H1 (cell line): ENCODE results near the gene FOXL2NB. TPM values are rescaled to one million over a fixed set of nuclear protein-coding genes. Genes with fewer than 3 reads are reported as not detected.

Experiments
- CEBPB ChIP-seq: IDR thresholded peaks from 2 replicates; pipeline ENCODE4 v1.6.1; 2012; ENCODE audit warnings: low read depth, low read length
- CHD1 ChIP-seq: IDR thresholded peaks from 2 replicates; pipeline ENCODE4 v1.6.1; 2012; ENCODE audit warnings: low read depth, low read length, improper control_type of control experiment
- CTBP2 ChIP-seq: IDR thresholded peaks from 2 replicates; pipeline ENCODE4 v1.7.0; 2011; ENCODE audit warnings: borderline replicate concordance, mild to moderate bottlenecking, moderate library complexity, mixed read lengths, low read length; ENCODE audit not compliant: insufficient read depth, insufficient read length
- HDAC6 ChIP-seq: IDR thresholded peaks from one replicate; pipeline ENCODE4 v1.7.1; 2012; ENCODE audit warnings: low read depth, mild to moderate bottlenecking, inconsistent platforms, low read length, moderate library complexity
- NRF1 ChIP-seq: IDR thresholded peaks from 2 replicates; pipeline ENCODE4 v1.6.1; 2011; ENCODE audit warnings: mild to moderate bottlenecking, low read depth, low read length, improper control_type of control experiment
- POLR2A ChIP-seq, 2 experiments: IDR thresholded peaks; 1 replicate in 1 of 2; 2 replicates in 1 of 2; pipeline ENCODE4 v1.6.1; 2011; ENCODE audit warnings: low read depth in 2 of 2, low read length in 2 of 2, mild to moderate bottlenecking in 2 of 2; ENCODE audit errors: control extremely low read depth in 1 of 2
- POU5F1 ChIP-seq: IDR thresholded peaks from 2 replicates; pipeline ENCODE4 v1.6.1; 2011; ENCODE audit warnings: low read depth, mild to moderate bottlenecking, low read length, moderate library complexity
- RFX5 ChIP-seq: IDR thresholded peaks from 2 replicates; pipeline ENCODE4 v1.6.1; 2011; ENCODE audit warnings: low read depth, low read length, improper control_type of control experiment, borderline replicate concordance
- SIN3A ChIP-seq, 2 experiments: IDR thresholded peaks in 1 of 2; conservative IDR thresholded peaks in 1 of 2; 2 replicates each; pipeline ENCODE4 v1.6.1; 2011 to 2012; ENCODE audit warnings: low read length in 2 of 2, improper control_type of control experiment in 1 of 2, low read depth in 1 of 2, mild to moderate bottlenecking in 1 of 2
- SP4 ChIP-seq: IDR thresholded peaks from 2 replicates; pipeline ENCODE4 v1.6.1; 2012; ENCODE audit warnings: low read length, inconsistent platforms
- TAF7 ChIP-seq: optimal IDR thresholded peaks from 2 replicates; pipeline ENCODE3; 2011; ENCODE audit warnings: low read depth, mild to moderate bottlenecking, inconsistent platforms, low read length, moderate library complexity, borderline replicate concordance
- TBP ChIP-seq: IDR thresholded peaks from 2 replicates; pipeline ENCODE4 v1.6.1; 2011; ENCODE audit warnings: low read depth, low read length, improper control_type of control experiment
- polyA plus RNA-seq, 7 experiments: library from polyadenylated mRNA; depleted of rRNA in 3 of 7; stranded (reverse) in 5 of 7; unstranded in 2 of 7; fragments of >200 nt in 5 of 7; fragments of 200-250 nt in 2 of 7; gene quantifications; 1 replicate in 5 of 7; 2 replicates in 1 of 7; 4 replicates in 1 of 7; pipeline versions ENCODE4 v1.2.1 to v1.2.3, GENCODE V29; 2011 to 2013; ENCODE audit warnings: missing spikeins in 2 of 7, mixed read lengths in 2 of 7
- total RNA-seq: library from RNA; stranded (reverse); fragmentation: NEBNext Ultra II Directional; extraction: Animal tissue kit (Norgen Biotek cat#: 25700); gene quantifications from 2 replicates; pipeline ENCODE4 v1.2.1, GENCODE V29; 2021
- TF ChIP-seq, protein P1 (sequence below): IDR thresholded peaks from 2 replicates; pipeline ENCODE4 v1.6.1; 2011; ENCODE audit warnings: low read depth, mild to moderate bottlenecking, low read length; ENCODE audit not compliant: insufficient read depth
- TF ChIP-seq, protein P2 (sequence below): IDR thresholded peaks from 2 replicates; pipeline ENCODE4 v1.6.1; 2012; ENCODE audit warnings: low read length, inconsistent platforms

The FOXL2NB gene
- total and polyA plus RNA-seq, 2 of the 8 experiments (the other 6 are each of a cell fraction or from before 2014, with no cell fraction given) = 5.4 to 7.3 TPM

DNA sequence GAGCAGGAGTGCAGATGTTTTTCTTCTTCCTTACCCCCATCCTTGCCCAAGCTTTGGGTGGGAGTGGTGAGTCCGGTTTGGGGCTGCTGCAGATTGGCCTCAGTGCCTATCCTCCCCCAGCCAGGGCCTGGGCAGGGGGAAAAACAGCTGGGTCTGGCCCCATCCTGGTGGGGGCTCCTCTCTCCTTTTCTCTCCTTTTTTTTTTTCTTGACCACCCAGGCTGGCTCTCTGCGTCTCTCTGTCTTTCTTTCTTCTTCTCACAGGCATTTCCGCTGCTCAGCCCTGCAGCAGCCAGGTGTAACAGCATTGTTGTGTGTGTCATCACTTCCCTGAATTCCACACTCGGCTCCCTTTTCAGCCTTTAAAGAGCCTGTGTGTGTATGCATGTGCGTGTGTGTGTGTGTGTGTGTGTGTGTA, 2.0 kb downstream of the FOXL2NB start (continued):
- TF ChIP-seq NRF1 (no peak), CEBPB (no peak), SP4 (no peak), POLR2A (IDR thresholded peaks at IDR 0.05; ENCODE audit: control extremely low read depth in 1 of 2, low read depth in 2 of 2, low read length in 2 of 2) (no peak), TAF7 (no peak), RFX5 (no peak), HDAC6 (no peak), CHD1 (no peak), SIN3A (conservative IDR thresholded peaks at IDR 0.05 in 1 of 2, IDR thresholded peaks at IDR 0.05 in 1 of 2; ENCODE audit: low read depth in 1 of 2, low read length in 2 of 2) (peak in 1 of 2 experiments; percentile 6; a peak in 1 of 4 replicates), TBP (no peak; the same call in 1 of the 2 replicates), POU5F1 (no peak), CTBP2 (peak; percentile 80)
- TF ChIP-seq, protein P1, sequence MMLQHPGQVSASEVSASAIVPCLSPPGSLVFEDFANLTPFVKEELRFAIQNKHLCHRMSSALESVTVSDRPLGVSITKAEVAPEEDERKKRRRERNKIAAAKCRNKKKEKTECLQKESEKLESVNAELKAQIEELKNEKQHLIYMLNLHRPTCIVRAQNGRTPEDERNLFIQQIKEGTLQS = 0 out of 2 replicates have a peak, but pooled peaks have one; percentile 15
- TF ChIP-seq, protein P2, sequence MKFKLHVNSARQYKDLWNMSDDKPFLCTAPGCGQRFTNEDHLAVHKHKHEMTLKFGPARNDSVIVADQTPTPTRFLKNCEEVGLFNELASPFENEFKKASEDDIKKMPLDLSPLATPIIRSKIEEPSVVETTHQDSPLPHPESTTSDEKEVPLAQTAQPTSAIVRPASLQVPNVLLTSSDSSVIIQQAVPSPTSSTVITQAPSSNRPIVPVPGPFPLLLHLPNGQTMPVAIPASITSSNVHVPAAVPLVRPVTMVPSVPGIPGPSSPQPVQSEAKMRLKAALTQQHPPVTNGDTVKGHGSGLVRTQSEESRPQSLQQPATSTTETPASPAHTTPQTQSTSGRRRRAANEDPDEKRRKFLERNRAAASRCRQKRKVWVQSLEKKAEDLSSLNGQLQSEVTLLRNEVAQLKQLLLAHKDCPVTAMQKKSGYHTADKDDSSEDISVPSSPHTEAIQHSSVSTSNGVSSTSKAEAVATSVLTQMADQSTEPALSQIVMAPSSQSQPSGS = peak; percentile 54; the same call in 1 of the 2 replicates
